ENCODE data around the gene JAM3. TPM values are rescaled to one million over a fixed set of nuclear protein-coding genes. Genes with fewer than 3 reads are reported as not detected.

Gene JAM3
- total RNA-seq, 1 donor from 2014 or later, result 17.6 TPM

- Mint-ChIP-seq H3K9me3 (peaks cover 23% of the 10 kb centered on the region), H3K27me3 (no peaks in the 10 kb centered on the region), H3K27ac (no peak overlapping the region), H3K36me3 (ENCODE audit: low read depth) (peaks cover 21% of the 10 kb centered on the region), H3K4me1 (no peaks in the 10 kb centered on the region), H3K4me3 (no peak overlapping the region)
- ChIA-PET POLR2A (no interaction called here), CTCF (interaction anchor here (2.0 kb wide), 1 partner anchor 84 kb away, joined by 4 read pairs; no protein-coding TSS in a partner anchor)
- intact Hi-C loops (cut with micrococcal nuclease), result no loop called here
- TF ChIP-seq CTCF (IDR thresholded peaks at IDR 0.05), result no peak
- no peak for DNase-seq
- ATAC-seq (ENCODE audit: low read depth), result no peak
These were observed 65.3 kb downstream of the JAM3 start for GRCh38 chr11:134134167-134134566.

- Mint-ChIP-seq H3K27ac (no peak overlapping the region), H3K4me1 (no peaks in the 10 kb centered on the region), H3K27me3 (no peaks in the 10 kb centered on the region), H3K4me3 (no peak overlapping the region), H3K36me3 (ENCODE audit: low read depth) (peaks cover 22% of the 10 kb centered on the region), H3K9me3 (peaks cover 7% of the 10 kb centered on the region)
- ATAC-seq (ENCODE audit: low read depth) (no peak), DNase-seq (no peak)
- POLR2A ChIA-PET, result no interaction called here
- no peak for TF ChIP-seq CTCF (IDR thresholded peaks at IDR 0.05)
- CTCF ChIA-PET, result interaction anchor here (0.9 to 3.1 kb wide), 3 partner anchors 85 to 211 kb away, joined by 3 to 40 read pairs (median 9); no protein-coding TSS in a partner anchor
- intact Hi-C loops (cut with micrococcal nuclease), result no loop called here
These were observed 69.5 kb downstream of the JAM3 start for GRCh38 chr11:134138376-134138775.

- DNase-seq (no peak), ATAC-seq (ENCODE audit: low read depth) (no peak)
- H3K36me3 Mint-ChIP-seq (ENCODE audit: low read depth), result peaks cover 29% of the 10 kb centered on the region
- no peaks in the 10 kb centered on the region for H3K27me3 Mint-ChIP-seq
- ChIA-PET CTCF (interaction anchor here (0.9 to 3.1 kb wide), 4 partner anchors 15 to 212 kb away, joined by 3 to 40 read pairs (median 6); no protein-coding TSS in a partner anchor), POLR2A (no interaction called here)
- no peak overlapping the region for H3K4me3 Mint-ChIP-seq
- peaks cover 2% of the 10 kb centered on the region for H3K9me3 Mint-ChIP-seq
- no peak for TF ChIP-seq CTCF (IDR thresholded peaks at IDR 0.05)
- peak overlapping the region; percentile 3 for H3K27ac Mint-ChIP-seq
- intact Hi-C loops (cut with micrococcal nuclease), result loop anchor here (1.0 kb wide), 2 partner anchors 89 to 212 kb away; no protein-coding TSS in a partner anchor
- no peaks in the 10 kb centered on the region for H3K4me1 Mint-ChIP-seq
These were observed 70.5 kb downstream of the JAM3 start for GRCh38 chr11:134139303-134139872.

- no peak for TF ChIP-seq CTCF (IDR thresholded peaks at IDR 0.05)
- DNase-seq, result no peak
- ATAC-seq (ENCODE audit: low read depth), result peak; percentile 80
- POLR2A ChIA-PET, result no interaction called here
- H3K27me3 Mint-ChIP-seq, result no peaks in the 10 kb centered on the region
- H3K4me1 Mint-ChIP-seq, result no peaks in the 10 kb centered on the region
- intact Hi-C loops (cut with micrococcal nuclease), result loop anchor here (1.0 kb wide), 2 partner anchors 90 to 213 kb away; no protein-coding TSS in a partner anchor
- no peak overlapping the region for H3K27ac Mint-ChIP-seq
- CTCF ChIA-PET, result interaction anchor here (1.4 to 3.1 kb wide), 4 partner anchors 16 to 213 kb away, joined by 4 to 40 read pairs (median 6); no protein-coding TSS in a partner anchor
- no peaks in the 10 kb centered on the region for H3K9me3 Mint-ChIP-seq
- peaks cover 34% of the 10 kb centered on the region for H3K36me3 Mint-ChIP-seq (ENCODE audit: low read depth)
- H3K4me3 Mint-ChIP-seq, result no peak overlapping the region
These were observed 71.0 kb downstream of the JAM3 start for GRCh38 chr11:134139873-134140331.

GRCh38 chr11:134140961-134141490 is 72.2 kb downstream of the JAM3 start:
- intact Hi-C loops (cut with micrococcal nuclease), result no loop called here
- no peak for ATAC-seq (ENCODE audit: low read depth)
- no peaks in the 10 kb centered on the region for H3K27me3 Mint-ChIP-seq
- no peaks in the 10 kb centered on the region for H3K4me1 Mint-ChIP-seq
- no peak for TF ChIP-seq CTCF (IDR thresholded peaks at IDR 0.05)
- POLR2A ChIA-PET, result no interaction called here
- CTCF ChIA-PET, result interaction anchor here (1.1 to 3.1 kb wide), 4 partner anchors 10 to 214 kb away, joined by 4 to 40 read pairs (median 4); no protein-coding TSS in a partner anchor
- H3K4me3 Mint-ChIP-seq, result no peak overlapping the region
- no peak for DNase-seq
- peaks cover 44% of the 10 kb centered on the region for H3K36me3 Mint-ChIP-seq (ENCODE audit: low read depth)
- no peak overlapping the region for H3K27ac Mint-ChIP-seq
- H3K9me3 Mint-ChIP-seq, result no peaks in the 10 kb centered on the region

Measured in activated B cell treated with CpG ODN at 0.5 μM for 24 hours (primary cell).